Right lobe of liver (tissue), 6 donors: Measurements from ENCODE around the gene DMRTC2. TPM values are rescaled to one million over a fixed set of nuclear protein-coding genes. Genes with fewer than 3 reads are reported as not detected.

Experiments
- ATAC-seq, 4 donors: fragments of 200-7000 bp; cut with Tn5 transposase; one replicate each; pipeline ENCODE4 v1.9.1; 2020; ENCODE audit warnings: mild to moderate bottlenecking in 4 of 4, moderate library complexity in 4 of 4
- DNase-seq, 3 donors: peaks; one replicate each; pipeline ENCODE4 v3.0.0-alpha.2; 2020
- H3K27ac ChIP-seq, 3 donors: fragments of 200-600 bp; one replicate each; pipeline ENCODE4 v1.8.0; 2022
- H3K27me3 ChIP-seq, 2 donors: fragments of 200-600 bp; one replicate each; pipeline ENCODE4 v1.8.0; 2022
- H3K36me3 ChIP-seq, 4 donors: fragments of 200-600 bp; sonication (generic) in 1 of 4; one replicate each; pipeline versions ENCODE4 v1.5.1 to v1.8.0; 2017 to 2022; ENCODE audit warnings: control low read depth in 1 of 4
- H3K4me1 ChIP-seq, 4 donors: fragments of 200-600 bp; sonication (generic) in 1 of 4; one replicate each; pipeline versions ENCODE4 v1.5.1 to v1.8.0; 2017 to 2022; ENCODE audit warnings: control low read depth in 1 of 4
- H3K4me3 ChIP-seq, 3 donors: fragments of 200-600 bp; one replicate each; pipeline ENCODE4 v1.8.0; 2022
- H3K9me3 ChIP-seq, 4 donors: fragments of 200-600 bp; sonication (generic) in 1 of 4; one replicate each; pipeline versions ENCODE4 v1.5.1 to v1.8.0; 2017 to 2022; ENCODE audit warnings: control low read depth in 1 of 4
- POLR2A ChIP-seq: fragments of 450-650 bp; IDR thresholded peaks from one replicate; pipeline ENCODE4 v1.6.1; 2017; ENCODE audit warnings: antibody characterized with exemption, mild to moderate bottlenecking
- WGBS: methylation state at CpG from one replicate; pipeline ENCODE4 v1.1.6; 2018; ENCODE audit warnings: low coverage, low lambda C conversion rate; ENCODE audit not compliant: insufficient coverage; ENCODE audit errors: missing lambda C conversion rate; 5-methylcytosine and 5-hydroxymethylcytosine counted together
- intact Hi-C, 2 donors: fragments of 100-400 bp; cut with DNase I; formaldehyde crosslinking; loops; one replicate each; pipeline versions ENCODE4 v1.11.2 to v1.14.1; 2022
- total RNA-seq, 6 experiments: library from RNA; depleted of rRNA in 2 of 6; stranded (reverse); fragments of >200 nt in 2 of 6; fragmentation: NEBNext Ultra II Directional in 3 of 6; extraction: Animal tissue kit (Norgen Biotek cat#: 25700) in 3 of 6; gene quantifications; one replicate each; pipeline versions ENCODE4 v1.1.0 to v1.2.4, GENCODE V29; 2016 to 2023
- TF ChIP-seq, protein P1 (sequence below), 4 donors: fragments of 200-600 bp in 3 of 4; fragments of 450-650 bp in 1 of 4; IDR thresholded peaks; one replicate each; pipeline versions ENCODE4 v1.5.1 to v1.8.0; 2016 to 2022; ENCODE audit warnings: antibody characterized with exemption in 4 of 4, mild to moderate bottlenecking in 2 of 4
- donor health status: DM: no; HTN: yes; CAD: no.
- donor health status: DM: no; HTN: no; CAD: no.
- donor health status: DM: no; HTN: no; CAD: no.
- donor health status: DM: no; HTN: yes; CAD: no.
- donor health status: DM: no; HTN: yes; CAD: no.

Gene DMRTC2
- total RNA-seq, 6 experiments from 2014 or later = not detected

DNA sequence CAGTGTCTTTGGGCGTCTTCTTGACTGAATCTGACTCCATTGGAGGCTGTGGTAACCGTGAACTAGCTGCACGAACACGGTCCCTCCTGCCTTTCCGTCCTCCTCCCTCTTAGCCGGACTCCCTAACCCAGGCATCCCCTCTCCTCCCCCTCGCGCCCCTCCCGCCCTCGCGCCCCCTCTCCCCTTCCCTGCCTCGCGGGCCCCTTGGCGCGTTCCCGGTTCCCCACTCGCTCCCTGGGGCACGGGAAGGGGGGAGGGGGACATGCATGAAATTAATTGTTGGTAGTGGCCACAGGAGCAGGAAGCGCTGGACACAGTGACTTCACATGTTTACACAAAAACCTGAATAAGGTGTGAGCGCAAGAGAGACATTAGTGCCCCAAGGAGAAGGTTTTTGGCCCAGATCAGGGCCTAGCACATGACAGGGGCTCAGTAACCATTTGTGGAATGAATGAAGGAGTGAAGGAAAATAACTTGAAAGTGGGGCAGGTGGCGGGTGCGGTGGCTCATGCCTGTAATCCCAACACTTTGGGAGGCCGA lies 279 bp downstream of the DMRTC2 start:
- H3K9me3 ChIP-seq = no peaks in the 10 kb centered on the region
- H3K27ac ChIP-seq = no peak overlapping the region
- no peaks in the 10 kb centered on the region for H3K4me1 ChIP-seq
- no peaks in the 10 kb centered on the region for H3K27me3 ChIP-seq
- ATAC-seq (no peak), DNase-seq (no peak)
- intact Hi-C loops = no loop called here
- no peaks in the 10 kb centered on the region for H3K36me3 ChIP-seq
- no peak for TF ChIP-seq POLR2A
- TF ChIP-seq, protein P1, sequence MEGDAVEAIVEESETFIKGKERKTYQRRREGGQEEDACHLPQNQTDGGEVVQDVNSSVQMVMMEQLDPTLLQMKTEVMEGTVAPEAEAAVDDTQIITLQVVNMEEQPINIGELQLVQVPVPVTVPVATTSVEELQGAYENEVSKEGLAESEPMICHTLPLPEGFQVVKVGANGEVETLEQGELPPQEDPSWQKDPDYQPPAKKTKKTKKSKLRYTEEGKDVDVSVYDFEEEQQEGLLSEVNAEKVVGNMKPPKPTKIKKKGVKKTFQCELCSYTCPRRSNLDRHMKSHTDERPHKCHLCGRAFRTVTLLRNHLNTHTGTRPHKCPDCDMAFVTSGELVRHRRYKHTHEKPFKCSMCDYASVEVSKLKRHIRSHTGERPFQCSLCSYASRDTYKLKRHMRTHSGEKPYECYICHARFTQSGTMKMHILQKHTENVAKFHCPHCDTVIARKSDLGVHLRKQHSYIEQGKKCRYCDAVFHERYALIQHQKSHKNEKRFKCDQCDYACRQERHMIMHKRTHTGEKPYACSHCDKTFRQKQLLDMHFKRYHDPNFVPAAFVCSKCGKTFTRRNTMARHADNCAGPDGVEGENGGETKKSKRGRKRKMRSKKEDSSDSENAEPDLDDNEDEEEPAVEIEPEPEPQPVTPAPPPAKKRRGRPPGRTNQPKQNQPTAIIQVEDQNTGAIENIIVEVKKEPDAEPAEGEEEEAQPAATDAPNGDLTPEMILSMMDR (IDR thresholded peaks at IDR 0.05) = no peak
- H3K4me3 ChIP-seq = no peak overlapping the region
- WGBS = 94% methylated on average over 5 of the region's 23 CpGs

DNA sequence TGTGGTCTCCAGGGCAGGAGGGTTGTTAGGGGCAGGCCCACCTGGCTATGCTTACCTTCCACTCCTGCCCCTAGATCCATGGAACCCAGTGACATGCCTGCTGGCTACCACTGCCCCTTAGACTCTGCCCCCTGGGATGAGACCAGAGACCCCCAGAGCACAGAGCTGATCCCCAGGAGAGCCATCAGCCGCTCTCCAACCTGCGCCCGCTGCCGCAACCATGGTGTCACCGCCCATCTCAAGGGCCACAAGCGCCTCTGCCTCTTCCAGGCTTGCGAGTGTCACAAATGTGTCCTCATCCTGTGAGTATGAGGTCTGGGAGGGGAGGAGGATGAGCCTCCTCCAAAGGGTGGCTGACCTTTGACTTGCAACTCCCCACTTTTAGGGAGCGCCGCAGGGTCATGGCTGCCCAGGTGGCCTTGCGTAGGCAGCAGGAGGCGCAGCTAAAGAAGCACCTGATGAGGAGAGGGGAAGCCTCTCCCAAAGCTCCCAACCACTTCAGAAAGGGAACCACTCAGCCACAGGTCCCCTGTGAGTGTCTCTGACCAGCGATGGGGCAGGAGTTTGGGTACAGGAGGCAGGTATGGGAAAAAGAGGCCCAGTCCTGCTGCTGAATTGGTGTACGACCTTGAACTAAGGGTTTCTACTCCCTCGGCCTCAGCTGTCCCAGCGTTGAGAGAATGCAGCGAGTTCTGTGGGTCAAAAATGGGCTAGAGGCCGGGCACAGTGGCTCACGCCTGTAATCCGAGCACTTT lies 2.7 kb downstream of the DMRTC2 start:
- H3K36me3 ChIP-seq = no peaks in the 10 kb centered on the region
- ATAC-seq (peak in 1 of 4 donors; percentile 15), DNase-seq (no peak)
- TF ChIP-seq, protein P1 (IDR thresholded peaks at IDR 0.05) = no peak
- no peak for TF ChIP-seq POLR2A
- H3K4me3 ChIP-seq = no peak overlapping the region
- 89% methylated on average over 8 of the region's 19 CpGs for WGBS
- intact Hi-C loops = no loop called here
- no peaks in the 10 kb centered on the region for H3K27me3 ChIP-seq
- H3K9me3 ChIP-seq = no peaks in the 10 kb centered on the region
- no peak overlapping the region for H3K27ac ChIP-seq
- no peaks in the 10 kb centered on the region for H3K4me1 ChIP-seq

DNA sequence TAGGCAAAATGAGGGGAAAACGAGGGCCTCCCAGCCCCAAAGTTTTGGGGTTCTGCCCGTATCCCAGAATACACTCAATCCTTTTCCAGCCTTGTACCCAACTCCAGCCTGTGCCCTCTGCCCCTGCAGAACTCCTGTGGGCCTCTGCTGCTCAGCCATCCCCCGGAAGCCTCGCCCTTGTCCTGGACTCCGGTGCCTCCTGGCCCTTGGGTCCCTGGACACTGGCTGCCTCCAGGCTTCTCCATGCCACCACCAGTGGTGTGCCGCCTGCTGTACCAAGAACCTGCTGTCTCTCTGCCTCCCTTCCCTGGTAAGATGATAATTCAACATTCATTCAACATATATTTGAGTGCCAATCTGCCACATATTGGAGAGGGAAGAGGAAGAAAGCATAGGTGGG lies 3.8 kb downstream of the DMRTC2 start:
- no peak for TF ChIP-seq POLR2A
- TF ChIP-seq, protein P1 (IDR thresholded peaks at IDR 0.05) = no peak
- intact Hi-C loops = no loop called here

DNA sequence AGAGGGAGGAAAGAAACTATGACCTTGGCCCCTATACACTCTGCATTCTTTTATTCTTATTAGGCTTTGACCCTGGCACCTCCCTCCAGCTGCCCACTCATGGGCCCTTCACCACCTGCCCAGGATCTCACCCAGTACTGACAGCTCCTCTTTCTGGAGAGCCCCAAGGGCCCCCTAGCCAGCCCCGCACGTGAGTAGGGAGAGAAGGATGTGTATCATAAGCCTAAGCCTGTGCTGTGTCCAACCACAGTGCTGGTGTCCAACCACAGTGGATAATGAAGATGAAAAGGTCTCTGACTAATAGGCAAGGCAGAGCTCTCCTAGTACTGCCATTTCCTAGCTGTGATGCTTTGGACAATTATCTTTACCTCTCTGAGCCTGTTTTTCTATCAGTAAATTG lies 4.2 kb downstream of the DMRTC2 start:
- no peak for ATAC-seq
- 92% methylated on average over 2 of the region's 2 CpGs for WGBS
- TF ChIP-seq, protein P1 (IDR thresholded peaks at IDR 0.05) = no peak
- TF ChIP-seq POLR2A = no peak
- no peaks in the 10 kb centered on the region for H3K9me3 ChIP-seq
- H3K27me3 ChIP-seq = no peaks in the 10 kb centered on the region
- DNase-seq = no peak
- H3K36me3 ChIP-seq = no peaks in the 10 kb centered on the region
- H3K4me1 ChIP-seq = no peaks in the 10 kb centered on the region
- no peak overlapping the region for H3K4me3 ChIP-seq
- intact Hi-C loops = no loop called here
- no peak overlapping the region for H3K27ac ChIP-seq

More for the DNA sequence above, 3.8 kb downstream of the DMRTC2 start:
- DNase-seq (no peak), ATAC-seq (no peak)
- Histone ChIP-seq H3K27me3 (no peaks in the 10 kb centered on the region), H3K36me3 (no peaks in the 10 kb centered on the region), H3K9me3 (no peaks in the 10 kb centered on the region), H3K4me3 (no peak overlapping the region), H3K27ac (no peak overlapping the region), H3K4me1 (no peaks in the 10 kb centered on the region)
- 56% methylated on average over 6 of the region's 6 CpGs for WGBS
